HepG2 (cell line): ENCODE results near the gene IL32. TPM values are rescaled to one million over a fixed set of nuclear protein-coding genes. Genes with fewer than 3 reads are reported as not detected.

ENCODE experiments used
- ARID4A ChIP-seq: sonication (generic); formaldehyde crosslinking; IDR thresholded peaks from 2 replicates; pipeline ENCODE4 v1.5.0; 2020; ENCODE audit warnings: mild to moderate bottlenecking, missing genetic modification reagents, borderline replicate concordance
- EZH2 ChIP-seq: conservative IDR thresholded peaks from 2 replicates; pipeline ENCODE4 v1.6.1; 2012; ENCODE audit warnings: mild to moderate bottlenecking, low read depth, low read length, moderate library complexity
- HOXA5 ChIP-seq: sonication (generic); formaldehyde crosslinking; IDR thresholded peaks from 2 replicates; pipeline ENCODE4 v1.4.0; 2020; ENCODE audit warnings: missing genetic modification reagents
- NFIC ChIP-seq: IDR thresholded peaks from 2 replicates; pipeline ENCODE4 v1.6.1; 2012; ENCODE audit warnings: mild to moderate bottlenecking, low read length, inconsistent platforms
- NR2F6 ChIP-seq, 2 experiments: IDR thresholded peaks; 2 replicates each; pipeline ENCODE4 v1.6.1; 2016; ENCODE audit warnings: antibody characterized with exemption in 1 of 2, mild to moderate bottlenecking in 1 of 2
- PAX8 ChIP-seq: sonication (generic); formaldehyde crosslinking; IDR thresholded peaks from 2 replicates; pipeline ENCODE4 v1.8.0; 2022; ENCODE audit warnings: mild to moderate bottlenecking, missing genetic modification reagents, borderline replicate concordance
- RAD51 ChIP-seq: fragments of 450-650 bp; IDR thresholded peaks from 2 replicates; pipeline ENCODE4 v1.6.1; 2016; ENCODE audit warnings: borderline replicate concordance
- SALL1 ChIP-seq: sonication (generic); formaldehyde crosslinking; IDR thresholded peaks from 2 replicates; pipeline ENCODE4 v1.8.0; 2022; ENCODE audit warnings: mild to moderate bottlenecking, missing genetic modification reagents
- SAP130 ChIP-seq: IDR thresholded peaks from 2 replicates; pipeline ENCODE4 v1.6.1; 2016; ENCODE audit warnings: low read depth
- SMC3 ChIP-seq: IDR thresholded peaks from 2 replicates; pipeline ENCODE4 v1.6.1; 2011; ENCODE audit warnings: low read length, improper control_type of control experiment
- SOX6 ChIP-seq, 2 experiments: fragments of 450-650 bp in 1 of 2; sonication (generic) in 1 of 2; formaldehyde crosslinking in 1 of 2; IDR thresholded peaks; 2 replicates each; pipeline versions ENCODE4 v1.4.0 to v1.6.1; 2017 to 2020; ENCODE audit warnings: antibody characterized with exemption in 1 of 2, mild to moderate bottlenecking in 1 of 2, missing genetic modification reagents in 1 of 2
- SSRP1 ChIP-seq: IDR thresholded peaks from 2 replicates; pipeline ENCODE4 v1.6.1; 2016; ENCODE audit warnings: control low read depth
- ZBTB2 ChIP-seq: sonication (generic); formaldehyde crosslinking; IDR thresholded peaks from 2 replicates; pipeline ENCODE4 v1.8.0; 2022; ENCODE audit warnings: low read depth, missing genetic modification reagents
- ZBTB38 ChIP-seq: sonication (generic); formaldehyde crosslinking; IDR thresholded peaks from 2 replicates; pipeline ENCODE4 v1.5.1; 2020; ENCODE audit warnings: mild to moderate bottlenecking, missing genetic modification reagents
- ZNF24 ChIP-seq: fragments of 450-650 bp; IDR thresholded peaks from 2 replicates; pipeline ENCODE4 v1.6.1; 2017; ENCODE audit warnings: antibody characterized with exemption, mild to moderate bottlenecking
- ZNF331 ChIP-seq: sonication (generic); formaldehyde crosslinking; IDR thresholded peaks from 2 replicates; pipeline ENCODE4 v1.4.0; 2020; ENCODE audit warnings: missing genetic modification reagents
- ZNF556 ChIP-seq: sonication (generic); formaldehyde crosslinking; IDR thresholded peaks from 2 replicates; pipeline ENCODE4 v1.4.0; 2020; ENCODE audit warnings: mild to moderate bottlenecking, missing genetic modification reagents, borderline replicate concordance
- ZNF570 ChIP-seq: sonication (generic); formaldehyde crosslinking; IDR thresholded peaks from 2 replicates; pipeline ENCODE4 v1.4.0; 2020; ENCODE audit warnings: mild to moderate bottlenecking, missing genetic modification reagents, borderline replicate concordance
- polyA plus RNA-seq, 8 experiments: library from polyadenylated mRNA; depleted of rRNA in 3 of 8; stranded (reverse) in 7 of 8; unstranded in 1 of 8; fragments of >200 nt; fragmentation: Illumina TruSeq in 4 of 8; extraction: Trizol in 4 of 8; gene quantifications; 2 replicates each; pipeline versions ENCODE4 v1.2.1 to v1.2.3, GENCODE V29; 2011 to 2016; ENCODE audit warnings: low read depth in 4 of 8, missing spikeins in 1 of 8, mixed read lengths in 1 of 8; ENCODE audit not compliant: insufficient read depth in 1 of 8
- total RNA-seq, 5 experiments: library from RNA; depleted of rRNA; stranded (reverse); fragments of >200 nt; fragmentation: Illumina TruSeq; extraction: Trizol; gene quantifications; 2 replicates each; pipeline ENCODE4 v1.2.3, GENCODE V29; 2016; ENCODE audit warnings: low read depth in 1 of 5
- TF ChIP-seq, protein P1 (sequence below): sonication (generic); formaldehyde crosslinking; IDR thresholded peaks from 2 replicates; pipeline ENCODE4 v1.8.0; 2022; ENCODE audit warnings: mild to moderate bottlenecking, missing genetic modification reagents, moderate library complexity
- TF ChIP-seq, protein P2 (sequence below): IDR thresholded peaks from 2 replicates; pipeline ENCODE4 v1.6.1; 2018; ENCODE audit warnings: missing genetic modification reagents

Gene IL32
- total and polyA plus RNA-seq, 2 of the 13 experiments (the other 11 are each of a cell fraction or from before 2014, with no cell fraction given), result 115 to 165 TPM

GRCh38 chr16:3020604-3021448 is 44.6 kb upstream of the IL32 start (continued):
- TF ChIP-seq ARID4A (CRISPR knock-in tag) (peak; percentile 63), SAP130 (CRISPR knock-in tag) (peak; percentile 89), ZNF24 (no peak), ZBTB38 (CRISPR knock-in tag) (peak; percentile 20; the same call in 1 of the 2 replicates), NFIC (peak; percentile 62; the same call in 1 of the 2 replicates), SALL1 (CRISPR knock-in tag) (peak; percentile 9; the same call in 1 of the 2 replicates), ZNF331 (no peak), RAD51 (no peak), PAX8 (CRISPR knock-in tag) (no peak), HOXA5 (peak; percentile 75; the same call in 1 of the 2 replicates), SSRP1 (CRISPR knock-in tag) (peak; percentile 75; the same call in 1 of the 2 replicates), NR2F6 (IDR thresholded peaks at IDR 0.05) (peak; percentile 85), NR2F6 (CRISPR knock-in tag; IDR thresholded peaks at IDR 0.05) (peak; percentile 95), SMC3 (no peak), SOX6 (IDR thresholded peaks at IDR 0.05) (no peak), SOX6 (CRISPR knock-in tag; IDR thresholded peaks at IDR 0.05) (peak; percentile 76), EZH2 (no peak), ZNF556 (CRISPR knock-in tag) (peak; percentile 77; the same call in 1 of the 2 replicates), ZNF570 (CRISPR knock-in tag) (0 out of 2 replicates have a peak, but pooled peaks have one; percentile 21), ZBTB2 (peak; percentile 98)
- TF ChIP-seq, protein P1, sequence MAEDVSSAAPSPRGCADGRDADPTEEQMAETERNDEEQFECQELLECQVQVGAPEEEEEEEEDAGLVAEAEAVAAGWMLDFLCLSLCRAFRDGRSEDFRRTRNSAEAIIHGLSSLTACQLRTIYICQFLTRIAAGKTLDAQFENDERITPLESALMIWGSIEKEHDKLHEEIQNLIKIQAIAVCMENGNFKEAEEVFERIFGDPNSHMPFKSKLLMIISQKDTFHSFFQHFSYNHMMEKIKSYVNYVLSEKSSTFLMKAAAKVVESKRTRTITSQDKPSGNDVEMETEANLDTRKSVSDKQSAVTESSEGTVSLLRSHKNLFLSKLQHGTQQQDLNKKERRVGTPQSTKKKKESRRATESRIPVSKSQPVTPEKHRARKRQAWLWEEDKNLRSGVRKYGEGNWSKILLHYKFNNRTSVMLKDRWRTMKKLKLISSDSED (CRISPR knock-in tag), result no peak
- TF ChIP-seq, protein P2, sequence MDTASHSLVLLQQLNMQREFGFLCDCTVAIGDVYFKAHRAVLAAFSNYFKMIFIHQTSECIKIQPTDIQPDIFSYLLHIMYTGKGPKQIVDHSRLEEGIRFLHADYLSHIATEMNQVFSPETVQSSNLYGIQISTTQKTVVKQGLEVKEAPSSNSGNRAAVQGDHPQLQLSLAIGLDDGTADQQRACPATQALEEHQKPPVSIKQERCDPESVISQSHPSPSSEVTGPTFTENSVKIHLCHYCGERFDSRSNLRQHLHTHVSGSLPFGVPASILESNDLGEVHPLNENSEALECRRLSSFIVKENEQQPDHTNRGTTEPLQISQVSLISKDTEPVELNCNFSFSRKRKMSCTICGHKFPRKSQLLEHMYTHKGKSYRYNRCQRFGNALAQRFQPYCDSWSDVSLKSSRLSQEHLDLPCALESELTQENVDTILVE, result peak; percentile 98
